ENCODE measurements around the gene NR4A2.

The NR4A2 gene

DNA sequence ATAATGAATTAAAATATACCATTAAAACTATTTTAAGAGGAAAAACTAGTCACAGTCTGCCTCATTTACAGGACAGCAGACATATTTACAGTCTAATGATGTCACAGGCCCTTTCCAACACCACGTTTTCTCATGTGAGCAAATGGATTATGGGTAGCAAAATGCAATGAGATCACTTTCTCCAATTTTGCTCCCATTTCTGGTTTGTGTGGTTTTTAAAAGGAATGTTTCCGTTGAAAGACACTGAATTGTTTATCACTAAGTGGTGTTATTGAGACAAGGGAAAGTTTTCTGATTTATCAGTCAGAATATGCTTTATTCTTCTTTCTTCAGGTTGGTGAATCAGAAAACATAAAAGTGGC is 11.4 kb upstream of the NR4A2 start:
- H3K27ac ChIP-seq, result no peak overlapping the region

DNA sequence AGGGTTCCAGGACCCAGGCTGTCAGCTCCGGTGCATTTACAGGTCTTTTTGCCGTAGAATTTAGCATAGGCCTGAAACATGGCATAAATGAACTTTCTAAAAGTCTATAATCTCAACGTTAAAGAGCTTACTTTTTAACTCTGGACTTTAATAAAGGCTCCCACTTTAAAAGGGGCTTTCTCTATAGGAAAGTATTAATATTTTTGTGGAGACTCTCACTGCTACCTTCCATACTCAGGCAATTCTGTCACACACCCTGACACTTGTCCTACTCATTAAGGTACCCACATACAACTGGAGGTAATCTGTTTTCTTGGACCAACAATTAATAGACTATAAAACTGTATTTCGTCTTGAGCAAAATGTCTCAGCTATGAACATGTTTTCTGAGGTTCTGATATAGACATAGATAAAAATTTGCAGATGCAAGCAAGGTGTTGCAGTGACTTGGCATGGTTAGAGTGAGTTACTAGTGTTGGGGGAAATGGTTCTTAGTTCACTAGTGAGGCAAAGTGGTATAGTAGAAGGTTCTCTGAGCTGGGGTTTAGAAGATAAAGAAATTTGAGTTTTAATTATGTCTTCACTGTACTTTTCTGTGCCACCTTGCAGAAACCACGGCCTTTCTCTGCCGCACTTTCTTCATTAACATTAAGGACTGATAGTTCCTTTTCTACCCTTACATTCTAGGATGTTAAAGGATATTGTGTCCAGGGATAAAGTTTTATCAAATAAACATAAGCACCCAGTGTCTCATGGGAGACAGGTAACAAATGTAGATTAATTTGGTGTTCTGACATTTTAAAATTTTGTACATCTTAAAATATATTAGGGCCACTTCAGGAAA is 10.8 kb upstream of the NR4A2 start:
- TF ChIP-seq CTCF (IDR thresholded peaks at IDR 0.05) (no peak), ZFX (IDR thresholded peaks at IDR 0.05; ENCODE audit: borderline replicate concordance) (no peak)
- peak overlapping the region; percentile 69 for H3K27ac ChIP-seq

More for the DNA sequence above, 11.4 kb upstream of the NR4A2 start:
- TF ChIP-seq ZFX (IDR thresholded peaks at IDR 0.05; ENCODE audit: borderline replicate concordance), result no peak
- TF ChIP-seq CTCF (IDR thresholded peaks at IDR 0.05), result no peak

- TF ChIP-seq CTCF (IDR thresholded peaks at IDR 0.05), result no peak
Measured at GRCh38 chr2:156342254-156343095, 10.0 kb upstream of the NR4A2 start.

GRCh38 chr2:156341452-156342253 is 9.1 kb upstream of the NR4A2 start:
- no peak for TF ChIP-seq ZFX (IDR thresholded peaks at IDR 0.05; ENCODE audit: borderline replicate concordance)
- TF ChIP-seq CTCF (IDR thresholded peaks at IDR 0.05), result no peak
- H3K27ac ChIP-seq, result peak overlapping the region; percentile 69

More at GRCh38 chr2:156342254-156343095, 10.0 kb upstream of the NR4A2 start:
- H3K27ac ChIP-seq, result peak overlapping the region; percentile 69

DNA sequence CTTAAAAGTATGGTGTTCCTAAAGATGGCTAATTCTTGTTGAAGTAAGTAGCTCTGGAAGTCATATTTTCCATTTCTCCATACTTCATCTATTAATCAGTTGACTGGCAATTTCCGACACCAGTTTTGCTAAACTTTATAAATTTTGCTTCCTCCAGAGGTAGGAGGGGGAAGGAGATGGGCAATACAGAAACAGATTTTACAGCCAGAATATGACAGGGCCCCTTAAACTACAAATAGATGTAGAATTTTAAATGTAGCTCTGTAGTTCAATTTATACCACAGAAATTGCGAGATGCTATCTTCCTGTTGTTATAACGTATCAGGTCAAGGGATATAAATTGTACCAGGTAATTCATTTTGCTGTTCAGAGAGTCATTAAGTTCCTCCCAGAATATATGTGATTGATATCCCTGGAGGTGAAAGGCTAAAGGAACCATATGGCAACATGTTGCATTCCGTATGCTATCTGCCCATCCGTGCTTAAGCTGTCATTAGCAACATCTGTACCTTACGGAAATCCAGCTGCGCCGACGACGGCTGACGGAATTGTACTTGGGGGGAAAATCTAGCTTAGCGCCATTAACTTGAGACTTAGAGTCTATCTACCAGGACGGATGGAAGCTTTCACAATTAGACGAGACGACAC is 8.4 kb upstream of the NR4A2 start:
- TF ChIP-seq ZFX (IDR thresholded peaks at IDR 0.05; ENCODE audit: borderline replicate concordance) (no peak), CTCF (IDR thresholded peaks at IDR 0.05) (no peak)
- peak overlapping the region; percentile 69; the same call in 1 of the 2 replicates for H3K27ac ChIP-seq

DNA sequence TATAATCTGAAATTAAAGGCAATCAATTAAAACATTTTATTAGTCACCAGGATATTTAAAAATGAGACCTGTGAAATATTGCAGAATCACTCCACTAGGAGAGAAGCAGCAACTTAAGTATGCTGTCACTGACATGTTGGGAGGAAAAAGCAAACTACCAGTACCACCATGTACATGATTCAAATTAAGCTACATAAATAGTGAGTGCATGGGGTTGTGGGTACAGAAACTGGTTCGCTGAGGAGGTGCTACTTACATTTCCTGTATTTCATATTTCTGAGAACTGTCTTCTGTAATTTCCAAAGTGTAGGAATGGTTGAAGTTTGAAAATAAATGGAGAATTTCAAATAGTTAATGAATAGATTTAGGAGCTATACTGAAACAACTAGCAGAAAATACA is 7.9 kb upstream of the NR4A2 start:
- no peak overlapping the region for H3K27ac ChIP-seq
- TF ChIP-seq ZFX (IDR thresholded peaks at IDR 0.05; ENCODE audit: borderline replicate concordance) (no peak), CTCF (IDR thresholded peaks at IDR 0.05) (no peak)
